ENCODE data around the gene WDR13. TPM values are rescaled to one million over a fixed set of nuclear protein-coding genes. Genes with fewer than 3 reads are reported as not detected.

WDR13 gene
- total RNA-seq, 1 donor from 2014 or later: 87.1 TPM

DNA sequence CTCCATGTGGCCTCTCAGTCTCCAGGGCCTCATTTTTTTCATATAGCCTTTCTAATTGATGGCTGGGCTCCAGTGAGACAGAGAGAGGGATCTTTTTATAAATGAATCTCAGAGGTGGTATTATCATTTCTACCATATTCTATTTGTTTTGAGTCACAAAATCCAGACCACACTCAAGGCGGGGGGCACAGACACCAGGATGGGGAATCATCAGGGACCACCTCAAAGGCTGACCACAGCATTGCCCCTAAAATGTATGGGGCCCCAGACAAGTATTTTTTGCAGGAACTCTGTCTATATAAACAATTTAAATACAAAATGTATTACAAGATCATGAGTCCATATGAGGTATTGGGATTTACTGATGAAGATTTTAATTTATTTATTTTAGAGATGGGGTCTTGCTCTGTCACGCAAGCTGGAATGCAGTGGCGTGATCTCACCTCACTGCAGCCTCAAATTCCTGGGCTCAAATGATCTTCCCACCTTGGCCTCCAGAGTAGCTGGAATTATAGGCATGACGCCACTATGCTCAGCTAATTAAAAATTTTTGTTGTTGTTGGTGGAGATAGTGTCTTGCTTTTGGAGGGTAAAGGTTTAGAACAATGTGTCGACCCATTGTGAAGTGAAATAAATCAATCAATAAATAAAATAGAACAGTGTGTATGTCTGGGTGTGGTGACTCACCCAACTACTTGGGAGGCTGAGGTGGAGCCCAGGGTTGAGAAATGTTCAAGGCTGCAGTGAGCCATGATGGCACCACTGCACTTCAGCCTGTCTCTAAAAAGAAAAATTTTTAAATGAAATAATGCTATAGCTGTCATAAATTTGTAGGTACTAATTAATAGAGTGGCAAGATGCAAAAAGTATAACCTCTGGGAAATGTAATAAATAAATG, 29.4 kb downstream of the WDR13 start:
- H3K9me3 ChIP-seq: no peaks in the 10 kb centered on the region
- DNase-seq (ENCODE audit: low spot score in 2 of 2): no peak

DNA sequence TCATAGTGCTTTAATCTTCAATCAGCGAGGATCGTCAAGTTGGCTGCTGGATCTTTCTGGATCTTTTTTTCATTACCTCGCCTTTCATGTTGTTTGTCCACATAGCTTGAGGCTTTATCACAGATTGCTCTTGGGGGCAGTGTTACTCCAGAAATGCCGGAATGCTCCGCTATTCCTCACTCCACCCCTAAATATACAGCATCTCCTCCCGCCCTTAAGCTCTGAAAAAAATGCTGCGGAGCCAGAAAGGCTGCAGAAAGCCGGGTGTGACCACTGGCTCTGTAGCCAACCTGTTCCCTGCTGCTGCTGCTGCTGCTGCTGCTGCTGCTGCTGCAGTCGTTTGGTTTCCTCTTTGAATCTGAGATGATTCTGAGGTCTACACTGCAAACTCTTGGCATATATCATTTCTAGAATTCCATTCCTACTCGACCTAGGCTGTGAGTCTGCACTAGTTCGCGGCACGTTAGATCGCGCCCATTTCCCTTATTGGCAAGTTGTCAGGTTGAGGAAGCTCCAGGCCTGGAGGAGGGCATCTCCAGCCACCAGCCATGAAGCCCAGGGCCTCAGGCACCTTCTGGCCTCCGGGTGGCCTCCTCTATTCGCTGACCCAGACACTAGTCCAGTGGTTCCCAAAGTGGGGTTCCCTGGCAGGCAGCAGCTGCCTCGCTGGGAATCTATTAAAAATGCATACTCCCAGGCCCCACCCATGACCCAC, 34.2 kb downstream of the WDR13 start:
- Histone ChIP-seq H3K27me3 (no peaks in the 10 kb centered on the region), H3K36me3 (no peaks in the 10 kb centered on the region), H3K4me1 (peaks cover 0 to 2% of the 10 kb centered on the region in 2 donors), H3K27ac (no peak overlapping the region), H3K4me3 (peak overlapping the region in 1 of 2 donors; percentile 3), H3K9me3 (no peaks in the 10 kb centered on the region)
- TF ChIP-seq, protein P1, sequence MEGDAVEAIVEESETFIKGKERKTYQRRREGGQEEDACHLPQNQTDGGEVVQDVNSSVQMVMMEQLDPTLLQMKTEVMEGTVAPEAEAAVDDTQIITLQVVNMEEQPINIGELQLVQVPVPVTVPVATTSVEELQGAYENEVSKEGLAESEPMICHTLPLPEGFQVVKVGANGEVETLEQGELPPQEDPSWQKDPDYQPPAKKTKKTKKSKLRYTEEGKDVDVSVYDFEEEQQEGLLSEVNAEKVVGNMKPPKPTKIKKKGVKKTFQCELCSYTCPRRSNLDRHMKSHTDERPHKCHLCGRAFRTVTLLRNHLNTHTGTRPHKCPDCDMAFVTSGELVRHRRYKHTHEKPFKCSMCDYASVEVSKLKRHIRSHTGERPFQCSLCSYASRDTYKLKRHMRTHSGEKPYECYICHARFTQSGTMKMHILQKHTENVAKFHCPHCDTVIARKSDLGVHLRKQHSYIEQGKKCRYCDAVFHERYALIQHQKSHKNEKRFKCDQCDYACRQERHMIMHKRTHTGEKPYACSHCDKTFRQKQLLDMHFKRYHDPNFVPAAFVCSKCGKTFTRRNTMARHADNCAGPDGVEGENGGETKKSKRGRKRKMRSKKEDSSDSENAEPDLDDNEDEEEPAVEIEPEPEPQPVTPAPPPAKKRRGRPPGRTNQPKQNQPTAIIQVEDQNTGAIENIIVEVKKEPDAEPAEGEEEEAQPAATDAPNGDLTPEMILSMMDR (IDR thresholded peaks at IDR 0.05): peak; percentile 34 to 47 (median 37)
- intact Hi-C loops (cut with DNase I): no loop called here
- peak; percentile 21 to 86 for DNase-seq (ENCODE audit: low spot score in 2 of 2)

More for the DNA sequence above, 29.4 kb downstream of the WDR13 start:
- Histone ChIP-seq H3K27ac (no peak overlapping the region), H3K4me3 (no peak overlapping the region), H3K4me1 (peaks cover 0 to under 1% of the 10 kb centered on the region in 2 donors), H3K27me3 (no peaks in the 10 kb centered on the region), H3K36me3 (no peaks in the 10 kb centered on the region)
- intact Hi-C loops (cut with DNase I): no loop called here
- TF ChIP-seq, protein P1 (IDR thresholded peaks at IDR 0.05): no peak

DNA sequence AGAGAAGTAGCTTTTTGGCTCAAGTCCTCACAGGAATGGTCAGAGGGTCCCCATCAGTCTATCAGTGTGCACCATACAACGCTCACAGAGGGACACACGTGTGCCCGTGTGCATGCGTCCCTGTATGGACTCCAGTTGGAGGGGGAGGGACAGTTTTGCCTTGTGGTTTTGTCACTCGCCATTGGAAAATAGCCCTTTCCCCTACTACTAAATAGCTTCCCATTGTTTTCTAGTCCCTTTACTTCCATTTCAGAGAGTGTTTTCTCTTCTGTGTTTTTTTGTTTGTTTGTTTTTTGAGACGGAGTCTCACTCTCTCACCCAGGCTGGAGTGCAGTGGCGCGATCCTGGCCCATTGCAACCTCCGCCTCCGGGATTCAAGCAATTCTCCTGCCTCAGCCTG, 34.9 kb downstream of the WDR13 start:
- no peak for DNase-seq (ENCODE audit: low spot score in 2 of 2)
- Histone ChIP-seq H3K27me3 (no peaks in the 10 kb centered on the region), H3K4me1 (peaks cover 0 to 2% of the 10 kb centered on the region in 2 donors), H3K9me3 (no peaks in the 10 kb centered on the region), H3K27ac (no peak overlapping the region), H3K4me3 (no peak overlapping the region), H3K36me3 (no peaks in the 10 kb centered on the region)
- intact Hi-C loops (cut with DNase I): no loop called here
- TF ChIP-seq, protein P1 (IDR thresholded peaks at IDR 0.05): no peak

DNA sequence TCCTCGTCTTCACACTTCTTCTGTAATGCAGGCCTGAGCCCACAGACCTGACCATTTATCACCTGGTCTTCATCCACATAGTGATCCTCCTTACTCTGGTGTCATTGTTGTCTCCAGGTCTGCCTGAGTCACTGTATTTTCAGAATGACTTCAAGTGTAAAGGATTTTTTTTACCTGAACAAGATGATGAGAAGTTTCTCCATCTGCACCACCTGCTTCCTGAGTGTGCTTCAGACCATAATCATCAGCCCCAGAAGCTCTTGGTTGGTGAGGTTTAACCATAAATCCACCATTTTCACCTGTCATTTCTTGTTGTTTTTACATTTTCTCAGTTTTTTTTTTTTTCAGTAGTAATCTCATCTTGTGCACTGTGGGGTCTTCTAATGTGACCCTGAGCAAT, 39.0 kb downstream of the WDR13 start:
- intact Hi-C loops (cut with DNase I): no loop called here
- Histone ChIP-seq H3K4me3 (no peak overlapping the region), H3K27ac (no peak overlapping the region), H3K4me1 (peaks cover 0 to 2% of the 10 kb centered on the region in 2 donors), H3K36me3 (no peaks in the 10 kb centered on the region), H3K9me3 (no peaks in the 10 kb centered on the region), H3K27me3 (no peaks in the 10 kb centered on the region)
- TF ChIP-seq, protein P1 (IDR thresholded peaks at IDR 0.05): no peak
- DNase-seq (ENCODE audit: low spot score in 2 of 2): no peak

DNA sequence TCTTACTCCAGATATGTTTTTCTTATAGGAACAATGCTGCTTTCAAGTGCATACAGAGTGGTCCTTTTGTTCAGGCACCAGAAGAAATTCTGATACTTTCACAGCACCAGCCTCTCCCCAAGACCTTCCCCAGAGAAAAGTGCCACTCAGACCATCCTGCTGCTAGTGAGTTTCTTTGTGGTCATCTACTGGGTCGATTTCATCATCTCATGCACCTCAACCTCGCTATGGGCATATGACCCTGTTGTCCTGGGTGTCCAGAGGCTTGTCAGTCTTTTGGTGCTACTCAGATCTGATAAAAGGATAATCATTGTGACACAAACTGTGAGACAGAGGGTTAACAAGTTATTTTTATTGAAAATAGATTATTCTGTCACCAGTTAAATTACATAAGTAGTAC, 39.5 kb downstream of the WDR13 start:
- no peak for DNase-seq (ENCODE audit: low spot score in 2 of 2)
- intact Hi-C loops (cut with DNase I): no loop called here
- Histone ChIP-seq H3K36me3 (no peaks in the 10 kb centered on the region), H3K27ac (no peak overlapping the region), H3K27me3 (no peaks in the 10 kb centered on the region), H3K4me3 (no peak overlapping the region), H3K9me3 (no peaks in the 10 kb centered on the region), H3K4me1 (no peaks in the 10 kb centered on the region)
- TF ChIP-seq, protein P1 (IDR thresholded peaks at IDR 0.05): no peak
